Gastrocnemius medialis (tissue), 4 donors: Measurements from ENCODE around the gene PTPRCAP.

Experiments used
- POLR2A ChIP-seq, 2 donors: fragments of 450-650 bp; IDR thresholded peaks; one replicate each; pipeline ENCODE4 v1.6.1; 2017; ENCODE audit warnings: antibody characterized with exemption in 2 of 2, mild to moderate bottlenecking in 2 of 2, moderate library complexity in 2 of 2
- TF ChIP-seq, protein P1 (sequence below), 5 experiments: fragments of 450-650 bp in 3 of 5; fragments of 200-600 bp in 2 of 5; sonication (generic) in 2 of 5; IDR thresholded peaks in 4 of 5; conservative IDR thresholded peaks in 1 of 5; 1 replicate in 4 of 5; 2 replicates in 1 of 5; pipeline ENCODE4 v1.5.1; 2016 to 2019; ENCODE audit warnings: antibody characterized with exemption in 5 of 5, mild to moderate bottlenecking in 3 of 5, moderate library complexity in 3 of 5

DNA sequence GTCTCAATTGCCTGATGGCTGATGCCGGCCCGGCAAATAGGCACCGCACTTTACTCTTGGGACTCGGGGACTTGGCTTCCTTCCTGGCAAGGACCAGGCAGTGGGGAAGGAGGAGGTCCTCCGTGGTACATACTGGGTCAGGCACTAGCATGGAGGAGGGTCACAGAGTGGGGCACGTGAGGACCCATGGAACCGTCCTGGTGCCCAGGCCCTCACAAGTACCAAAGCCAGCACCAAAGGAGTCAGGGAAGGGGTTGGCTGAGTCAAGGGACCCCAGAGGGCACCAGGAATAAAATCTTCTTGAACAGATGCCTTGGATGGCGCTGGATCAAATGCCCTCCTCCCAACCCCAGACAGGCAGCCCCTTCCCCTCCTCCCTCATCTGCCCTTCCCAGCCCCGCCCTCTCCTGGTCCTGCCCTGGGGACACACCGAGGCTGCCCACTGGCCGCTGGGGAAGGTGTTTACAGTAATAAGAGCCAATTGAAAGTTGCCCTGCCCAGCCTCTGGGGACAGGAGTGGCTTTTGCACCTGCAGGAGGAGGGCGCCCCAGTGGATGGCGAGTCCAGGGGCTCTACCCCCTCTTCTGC is 27.6 kb downstream of the PTPRCAP start:
- TF ChIP-seq POLR2A (IDR thresholded peaks at IDR 0.05) = no peak
- TF ChIP-seq, protein P1, sequence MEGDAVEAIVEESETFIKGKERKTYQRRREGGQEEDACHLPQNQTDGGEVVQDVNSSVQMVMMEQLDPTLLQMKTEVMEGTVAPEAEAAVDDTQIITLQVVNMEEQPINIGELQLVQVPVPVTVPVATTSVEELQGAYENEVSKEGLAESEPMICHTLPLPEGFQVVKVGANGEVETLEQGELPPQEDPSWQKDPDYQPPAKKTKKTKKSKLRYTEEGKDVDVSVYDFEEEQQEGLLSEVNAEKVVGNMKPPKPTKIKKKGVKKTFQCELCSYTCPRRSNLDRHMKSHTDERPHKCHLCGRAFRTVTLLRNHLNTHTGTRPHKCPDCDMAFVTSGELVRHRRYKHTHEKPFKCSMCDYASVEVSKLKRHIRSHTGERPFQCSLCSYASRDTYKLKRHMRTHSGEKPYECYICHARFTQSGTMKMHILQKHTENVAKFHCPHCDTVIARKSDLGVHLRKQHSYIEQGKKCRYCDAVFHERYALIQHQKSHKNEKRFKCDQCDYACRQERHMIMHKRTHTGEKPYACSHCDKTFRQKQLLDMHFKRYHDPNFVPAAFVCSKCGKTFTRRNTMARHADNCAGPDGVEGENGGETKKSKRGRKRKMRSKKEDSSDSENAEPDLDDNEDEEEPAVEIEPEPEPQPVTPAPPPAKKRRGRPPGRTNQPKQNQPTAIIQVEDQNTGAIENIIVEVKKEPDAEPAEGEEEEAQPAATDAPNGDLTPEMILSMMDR (IDR thresholded peaks at IDR 0.05 in 4 of 5, conservative IDR thresholded peaks at IDR 0.05 in 1 of 5) = no peak
